Naive thymus-derived CD4-positive, alpha-beta T cell (primary cell): Measurements from ENCODE around the gene RBFOX2. TPM values are rescaled to one million over a fixed set of nuclear protein-coding genes. Genes with fewer than 3 reads are reported as not detected.

Source experiments
- ATAC-seq: fragments of 150-1000 bp; cut with Tn5 transposase; 2 replicates; pipeline ENCODE4 v1.10.0; 2021; ENCODE audit warnings: mild to moderate bottlenecking, moderate library complexity
- CTCF ChIA-PET: fragments of 350-600 bp; sonication (Branson Sonifier 250); formaldehyde crosslinking; loops from one replicate; lab custom pipeline; 2021; ENCODE audit warnings: antibody characterized with exemption; lab: Charles Lee
- POLR2A ChIA-PET: fragments of 350-600 bp; sonication (Branson Sonifier 250); formaldehyde crosslinking; loops from one replicate; lab custom pipeline; 2021; ENCODE audit warnings: antibody characterized with exemption, inconsistent platforms; lab: Charles Lee
- DNase-seq, 9 donors: peaks; one replicate each; pipeline versions ENCODE4 v3.0.0 to v3.0.0-alpha.2; 2020 to 2022; ENCODE audit warnings: mixed read lengths in 1 of 9
- H3K27ac ChIP-seq: one replicate; pipeline ENCODE4 v1.7.0; 2013; ENCODE audit warnings: mild to moderate bottlenecking, low read depth, low read length, moderate library complexity
- H3K27me3 ChIP-seq, 2 donors: one replicate each; pipeline ENCODE4 v1.7.0; 2013; ENCODE audit warnings: low read length in 2 of 2, mild to moderate bottlenecking in 2 of 2, moderate library complexity in 2 of 2; ENCODE audit not compliant: control insufficient read depth in 2 of 2, insufficient read depth in 2 of 2
- H3K36me3 ChIP-seq, 3 experiments: 1 replicate in 2 of 3; 2 replicates in 1 of 3; pipeline ENCODE4 v1.7.0; 2013; ENCODE audit warnings: low read length in 3 of 3, mild to moderate bottlenecking in 3 of 3, moderate library complexity in 1 of 3; ENCODE audit not compliant: insufficient read depth in 3 of 3, control insufficient read depth in 2 of 3
- H3K4me1 ChIP-seq, 2 donors: one replicate each; pipeline ENCODE4 v1.7.0; 2013; ENCODE audit warnings: low read length in 2 of 2, mild to moderate bottlenecking in 2 of 2, moderate library complexity in 1 of 2; ENCODE audit not compliant: control insufficient read depth in 2 of 2, insufficient read depth in 2 of 2
- H3K4me3 ChIP-seq: 2 replicates; pipeline ENCODE4 v1.7.0; 2013; ENCODE audit warnings: mild to moderate bottlenecking, low read length
- H3K9me3 ChIP-seq, 3 experiments: 1 replicate in 2 of 3; 2 replicates in 1 of 3; pipeline ENCODE4 v1.7.0; 2013; ENCODE audit warnings: low read length in 3 of 3; ENCODE audit not compliant: control insufficient read depth in 2 of 3
- H3K27ac Mint-ChIP-seq, 9 donors: one replicate each; pipeline ENCODE4 v1.8.0; 2020 to 2022; ENCODE audit warnings: mixed read lengths in 9 of 9, mild to moderate bottlenecking in 8 of 9, moderate library complexity in 5 of 9, inconsistent platforms in 2 of 9
- H3K27me3 Mint-ChIP-seq, 5 donors: one replicate each; pipeline ENCODE4 v1.8.0; 2021 to 2022; ENCODE audit warnings: mixed read lengths in 5 of 5, mild to moderate bottlenecking in 1 of 5
- H3K36me3 Mint-ChIP-seq, 5 donors: one replicate each; pipeline ENCODE4 v1.8.0; 2020 to 2022; ENCODE audit warnings: mixed read lengths in 5 of 5, mild to moderate bottlenecking in 3 of 5, inconsistent platforms in 1 of 5
- H3K4me1 Mint-ChIP-seq, 7 donors: one replicate each; pipeline ENCODE4 v1.8.0; 2020 to 2022; ENCODE audit warnings: mixed read lengths in 7 of 7, mild to moderate bottlenecking in 3 of 7, inconsistent platforms in 1 of 7
- H3K4me3 Mint-ChIP-seq, 10 donors: one replicate each; pipeline ENCODE4 v1.8.0; 2020 to 2022; ENCODE audit warnings: mild to moderate bottlenecking in 10 of 10, mixed read lengths in 10 of 10, moderate library complexity in 6 of 10, inconsistent platforms in 2 of 10
- H3K9me3 Mint-ChIP-seq, 11 donors: one replicate each; pipeline ENCODE4 v1.8.0; 2020 to 2022; ENCODE audit warnings: mixed read lengths in 11 of 11, mild to moderate bottlenecking in 4 of 11, inconsistent platforms in 1 of 11, moderate library complexity in 1 of 11
- intact Hi-C, 2 donors: fragments of 100-400 bp; cut with micrococcal nuclease; formaldehyde crosslinking; loops; one replicate each; pipeline ENCODE4 v1.15.1; 2023
- polyA plus RNA-seq, 2 donors: library from polyadenylated mRNA; unstranded; fragments of 300-500 nt; fragmentation: Illumina TruSeq; gene quantifications; one replicate each; pipeline ENCODE4 v1.2.3, GENCODE V29; 2021
- total RNA-seq, 6 experiments: library from RNA in 5 of 6; stranded (reverse) in 5 of 6; gene quantifications; 1 replicate in 5 of 6; 2 replicates in 1 of 6; pipeline ENCODE4 v1.2.3 and lab custom pipeline; 2021 to 2026

RBFOX2 gene
- total and polyA plus RNA-seq, 7 experiments from 2014 or later, result 0.39 to 1.7 (median 1.1) TPM

GRCh38 chr22:35712672-35713071 is 316.0 kb downstream of the RBFOX2 start:
- peaks cover 0 to 15% (median 7%) of the 10 kb centered on the region in 11 donors for H3K9me3 Mint-ChIP-seq
- no peaks in the 10 kb centered on the region for H3K4me1 Mint-ChIP-seq
- no peak overlapping the region for H3K27ac Mint-ChIP-seq
- Histone ChIP-seq H3K36me3 (no peaks in the 10 kb centered on the region), H3K4me3 (no peak overlapping the region), H3K27me3 (no peaks in the 10 kb centered on the region), H3K27ac (no peak overlapping the region), H3K4me1 (no peaks in the 10 kb centered on the region), H3K9me3 (peaks cover 0 to 8% (median 0%) of the 10 kb centered on the region in 3 experiments)
- H3K36me3 Mint-ChIP-seq, result peaks cover 0 to 13% (median 6%) of the 10 kb centered on the region in 5 donors
- ChIA-PET CTCF (no interaction called here), POLR2A (no interaction called here)
- peaks cover 2 to 19% (median 11%) of the 10 kb centered on the region in 5 donors for H3K27me3 Mint-ChIP-seq
- H3K4me3 Mint-ChIP-seq, result no peak overlapping the region
- intact Hi-C loops, result no loop called here
- ATAC-seq (no peak), DNase-seq (no peak)

- Mint-ChIP-seq H3K4me1 (no peaks in the 10 kb centered on the region), H3K4me3 (no peak overlapping the region), H3K27me3 (peaks cover 2 to 15% (median 11%) of the 10 kb centered on the region in 5 donors), H3K36me3 (peaks cover 0 to 13% (median 6%) of the 10 kb centered on the region in 5 donors), H3K9me3 (peaks cover 0 to 15% (median 7%) of the 10 kb centered on the region in 11 donors), H3K27ac (no peak overlapping the region)
- Histone ChIP-seq H3K27me3 (no peaks in the 10 kb centered on the region), H3K4me3 (no peak overlapping the region), H3K27ac (no peak overlapping the region), H3K36me3 (no peaks in the 10 kb centered on the region), H3K4me1 (no peaks in the 10 kb centered on the region), H3K9me3 (peaks cover 0 to 8% (median 0%) of the 10 kb centered on the region in 3 experiments)
- intact Hi-C loops, result no loop called here
- ATAC-seq, result no peak
- CTCF ChIA-PET, result no interaction called here
- DNase-seq, result no peak
- POLR2A ChIA-PET, result no interaction called here
These were observed 317.3 kb downstream of the RBFOX2 start for GRCh38 chr22:35711336-35711735.

GRCh38 chr22:35708917-35709316 is 319.7 kb downstream of the RBFOX2 start:
- H3K27ac ChIP-seq, result no peak overlapping the region
- CTCF ChIA-PET, result no interaction called here
- POLR2A ChIA-PET, result no interaction called here
- H3K9me3 ChIP-seq, result peaks cover 0 to 8% (median 0%) of the 10 kb centered on the region in 3 experiments
- no peak overlapping the region for H3K4me3 Mint-ChIP-seq
- DNase-seq, result no peak
- H3K9me3 Mint-ChIP-seq, result peaks cover 0 to 15% (median 7%) of the 10 kb centered on the region in 11 donors
- no peaks in the 10 kb centered on the region for H3K4me1 ChIP-seq
- no peaks in the 10 kb centered on the region for H3K4me1 Mint-ChIP-seq
- H3K27me3 ChIP-seq, result no peaks in the 10 kb centered on the region
- intact Hi-C loops, result no loop called here
- H3K27ac Mint-ChIP-seq, result no peak overlapping the region
- ATAC-seq, result no peak
- H3K36me3 Mint-ChIP-seq, result peaks cover 0 to 13% (median 6%) of the 10 kb centered on the region in 5 donors
- peaks cover 2 to 11% (median 11%) of the 10 kb centered on the region in 5 donors for H3K27me3 Mint-ChIP-seq
- no peaks in the 10 kb centered on the region for H3K36me3 ChIP-seq
- no peak overlapping the region for H3K4me3 ChIP-seq

- H3K4me3 ChIP-seq, result no peak overlapping the region
- H3K27me3 Mint-ChIP-seq, result peaks cover 2 to 8% (median 6%) of the 10 kb centered on the region in 5 donors
- no peak for ATAC-seq
These were observed 320.2 kb downstream of the RBFOX2 start for GRCh38 chr22:35708453-35708852.

GRCh38 chr22:35705141-35705540 is 323.5 kb downstream of the RBFOX2 start:
- Histone ChIP-seq H3K36me3 (no peaks in the 10 kb centered on the region), H3K4me1 (no peaks in the 10 kb centered on the region), H3K9me3 (no peaks in the 10 kb centered on the region), H3K4me3 (no peak overlapping the region), H3K27ac (no peak overlapping the region), H3K27me3 (no peaks in the 10 kb centered on the region)
- no peaks in the 10 kb centered on the region for H3K4me1 Mint-ChIP-seq
- H3K36me3 Mint-ChIP-seq, result no peaks in the 10 kb centered on the region
- DNase-seq (no peak), ATAC-seq (no peak)
- intact Hi-C loops, result no loop called here
- no peaks in the 10 kb centered on the region for H3K9me3 Mint-ChIP-seq
- CTCF ChIA-PET, result no interaction called here
- H3K27me3 Mint-ChIP-seq, result peaks cover 0 to 2% (median 0%) of the 10 kb centered on the region in 5 donors
- H3K27ac Mint-ChIP-seq, result no peak overlapping the region
- POLR2A ChIA-PET, result no interaction called here
- no peak overlapping the region for H3K4me3 Mint-ChIP-seq

More at GRCh38 chr22:35708453-35708852, 320.2 kb downstream of the RBFOX2 start:
- ChIA-PET POLR2A (no interaction called here), CTCF (interaction anchor here (0.6 kb wide), 1 partner anchor 86 kb away, joined by 3 read pairs; no protein-coding TSS in a partner anchor)
- Histone ChIP-seq H3K36me3 (no peaks in the 10 kb centered on the region), H3K27ac (no peak overlapping the region), H3K27me3 (no peaks in the 10 kb centered on the region), H3K9me3 (peaks cover 0 to 8% (median 0%) of the 10 kb centered on the region in 3 experiments), H3K4me1 (no peaks in the 10 kb centered on the region)
- DNase-seq, result no peak
- Mint-ChIP-seq H3K4me1 (no peaks in the 10 kb centered on the region), H3K4me3 (no peak overlapping the region), H3K27ac (no peak overlapping the region), H3K9me3 (peaks cover 0 to 11% (median 7%) of the 10 kb centered on the region in 11 donors), H3K36me3 (peaks cover 0 to 10% (median 2%) of the 10 kb centered on the region in 5 donors)
- intact Hi-C loops, result no loop called here

GRCh38 chr22:35703861-35704584 is 324.6 kb downstream of the RBFOX2 start:
- no peaks in the 10 kb centered on the region for H3K36me3 ChIP-seq
- H3K4me1 ChIP-seq, result no peaks in the 10 kb centered on the region
- no peaks in the 10 kb centered on the region for H3K27me3 Mint-ChIP-seq
- ATAC-seq (no peak), DNase-seq (no peak)
- no peaks in the 10 kb centered on the region for H3K27me3 ChIP-seq
- no peak overlapping the region for H3K4me3 ChIP-seq
- H3K4me1 Mint-ChIP-seq, result no peaks in the 10 kb centered on the region
- no peak overlapping the region for H3K27ac ChIP-seq
- ChIA-PET CTCF (no interaction called here), POLR2A (interaction anchor here (1.0 kb wide), 1 partner anchor 56 kb away, joined by 3 read pairs; the partner anchor contains the start of gene APOL6)
- no peak overlapping the region for H3K27ac Mint-ChIP-seq
- no peaks in the 10 kb centered on the region for H3K36me3 Mint-ChIP-seq
- intact Hi-C loops, result loop anchor here in 1 of 2 donors (5.0 kb wide), 1 partner anchor 57 kb away; the partner anchor contains the start of gene APOL6
- H3K9me3 Mint-ChIP-seq, result no peaks in the 10 kb centered on the region
- no peaks in the 10 kb centered on the region for H3K9me3 ChIP-seq
- H3K4me3 Mint-ChIP-seq, result no peak overlapping the region
